Body of pancreas (tissue), 4 donors: ENCODE results near the gene PSMC3. TPM values are rescaled to one million over a fixed set of nuclear protein-coding genes. Genes with fewer than 3 reads are reported as not detected.

Source experiments
- ATAC-seq: fragments of 150-250 bp; one replicate; pipeline ENCODE4 v1.9.1; 2016
- DNase-seq, 4 donors: peaks; one replicate each; pipeline ENCODE4 v3.0.0-alpha.2; 2019
- H3K27ac ChIP-seq, 4 donors: fragments of 200-600 bp; sonication (generic); 1 replicate in 3 of 4; 2 replicates in 1 of 4; pipeline versions ENCODE4 v1.5.1 to v1.6.1; 2016 to 2019; ENCODE audit warnings: mild to moderate bottlenecking in 1 of 4, mixed read lengths in 1 of 4, moderate library complexity in 1 of 4
- H3K27me3 ChIP-seq, 2 donors: fragments of 200-600 bp; sonication (generic); one replicate each; pipeline ENCODE4 v1.6.0; 2016; ENCODE audit warnings: mild to moderate bottlenecking in 1 of 2
- H3K36me3 ChIP-seq, 2 donors: fragments of 200-600 bp; sonication (generic); replicated peaks in 1 of 2; 2 replicates each; pipeline ENCODE4 v1.5.1; 2016; ENCODE audit warnings: low read depth in 2 of 2; ENCODE audit not compliant: insufficient read depth in 1 of 2
- H3K4me1 ChIP-seq: fragments of 200-600 bp; sonication (generic); one replicate; pipeline ENCODE4 v1.6.0; 2016
- H3K4me3 ChIP-seq, 2 donors: fragments of 200-600 bp; sonication (generic); 1 replicate in 1 of 2; 2 replicates in 1 of 2; pipeline ENCODE4 v1.5.1; 2016 to 2019
- H3K9me3 ChIP-seq, 3 donors: fragments of 200-600 bp; sonication (generic); 1 replicate in 2 of 3; 2 replicates in 1 of 3; pipeline ENCODE4 v1.5.1; 2016
- POLR2A ChIP-seq, 3 donors: fragments of 450-650 bp; IDR thresholded peaks; one replicate each; pipeline ENCODE4 v1.6.1; 2016; ENCODE audit warnings: antibody characterized with exemption in 3 of 3, mild to moderate bottlenecking in 2 of 3
- WGBS, 2 donors: methylation state at CpG; one replicate each; pipeline ENCODE4 v1.1.5; 2017; 5-methylcytosine and 5-hydroxymethylcytosine counted together
- intact Hi-C: fragments of 100-400 bp; cut with DNase I; formaldehyde crosslinking; loops from one replicate; pipeline ENCODE4 v1.15.1; 2023
- total RNA-seq, 2 donors: library from RNA; depleted of rRNA; stranded (reverse); fragments of >200 nt; gene quantifications; one replicate each; pipeline ENCODE4 v1.1.0, GENCODE V29; 2016
- TF ChIP-seq, protein P1 (sequence below), 7 experiments: fragments of 450-650 bp in 4 of 7; fragments of 200-600 bp in 3 of 7; sonication (generic) in 3 of 7; IDR thresholded peaks; one replicate each; pipeline ENCODE4 v1.5.1; 2016 to 2019; ENCODE audit warnings: antibody characterized with exemption in 7 of 7

Gene PSMC3
- total RNA-seq, 2 donors from 2014 or later = 43.8 to 62.8 TPM

DNA sequence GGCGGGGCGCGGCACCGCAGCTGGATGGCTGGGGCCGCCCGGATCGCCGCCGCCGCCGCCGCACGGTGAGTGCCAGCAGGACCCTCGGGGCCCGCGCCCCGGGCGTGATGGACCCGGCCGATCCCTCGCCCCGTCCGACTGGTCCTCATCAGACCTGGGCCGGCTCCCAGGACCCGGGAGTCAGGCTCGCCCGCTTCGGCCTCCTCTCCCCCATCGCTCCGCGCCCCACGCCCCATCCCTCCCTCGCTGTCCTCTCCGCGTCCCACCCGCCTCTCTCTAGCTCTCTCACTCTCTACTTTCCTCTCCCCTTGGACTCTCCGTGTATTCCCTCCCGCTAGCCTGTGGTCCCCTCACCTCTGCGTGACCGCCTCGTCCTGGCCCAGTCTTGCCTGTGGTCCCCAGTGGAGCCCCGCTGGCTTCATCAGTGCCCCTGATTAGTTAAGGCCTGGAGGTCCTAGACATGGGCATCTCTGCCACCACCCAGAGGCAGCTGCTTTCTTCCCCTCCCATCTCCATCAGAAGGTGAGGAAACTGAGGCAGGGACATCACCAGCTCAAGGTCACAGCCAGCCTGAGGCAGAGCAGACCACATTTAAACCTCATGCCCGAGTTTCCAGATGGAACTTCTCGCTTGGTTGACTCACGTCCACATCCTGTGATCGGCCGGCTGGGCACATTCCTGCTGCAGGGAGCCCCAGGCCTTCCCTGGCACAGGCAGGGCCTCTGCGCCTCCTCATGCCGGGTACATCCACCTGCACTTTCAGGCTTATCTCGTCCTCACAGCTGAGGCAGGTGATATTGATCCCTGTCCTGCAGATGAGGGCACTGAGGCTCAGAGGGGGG lies 17.4 kb downstream of the PSMC3 start:
- 1 to 2% methylated on average over 24 to 48 of the region's 50 CpGs for WGBS, 2 donors
- TF ChIP-seq POLR2A (IDR thresholded peaks at IDR 0.05) = peak in 1 of 3 donors; percentile 43
- TF ChIP-seq, protein P1, sequence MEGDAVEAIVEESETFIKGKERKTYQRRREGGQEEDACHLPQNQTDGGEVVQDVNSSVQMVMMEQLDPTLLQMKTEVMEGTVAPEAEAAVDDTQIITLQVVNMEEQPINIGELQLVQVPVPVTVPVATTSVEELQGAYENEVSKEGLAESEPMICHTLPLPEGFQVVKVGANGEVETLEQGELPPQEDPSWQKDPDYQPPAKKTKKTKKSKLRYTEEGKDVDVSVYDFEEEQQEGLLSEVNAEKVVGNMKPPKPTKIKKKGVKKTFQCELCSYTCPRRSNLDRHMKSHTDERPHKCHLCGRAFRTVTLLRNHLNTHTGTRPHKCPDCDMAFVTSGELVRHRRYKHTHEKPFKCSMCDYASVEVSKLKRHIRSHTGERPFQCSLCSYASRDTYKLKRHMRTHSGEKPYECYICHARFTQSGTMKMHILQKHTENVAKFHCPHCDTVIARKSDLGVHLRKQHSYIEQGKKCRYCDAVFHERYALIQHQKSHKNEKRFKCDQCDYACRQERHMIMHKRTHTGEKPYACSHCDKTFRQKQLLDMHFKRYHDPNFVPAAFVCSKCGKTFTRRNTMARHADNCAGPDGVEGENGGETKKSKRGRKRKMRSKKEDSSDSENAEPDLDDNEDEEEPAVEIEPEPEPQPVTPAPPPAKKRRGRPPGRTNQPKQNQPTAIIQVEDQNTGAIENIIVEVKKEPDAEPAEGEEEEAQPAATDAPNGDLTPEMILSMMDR (IDR thresholded peaks at IDR 0.05) = no peak
- H3K27ac ChIP-seq = peak overlapping the region; percentile 62 to 90 (median 77)
- H3K36me3 ChIP-seq = no peaks in the 10 kb centered on the region
- ATAC-seq (no peak), DNase-seq (peak in 3 of 4 donors; percentile 44 to 64 (median 53))
- peak overlapping the region; percentile 49 to 63 for H3K4me3 ChIP-seq
- peaks cover 28% of the 10 kb centered on the region for H3K4me1 ChIP-seq
- H3K27me3 ChIP-seq = no peaks in the 10 kb centered on the region
- H3K9me3 ChIP-seq = no peaks in the 10 kb centered on the region
- intact Hi-C loops = no loop called here

DNA sequence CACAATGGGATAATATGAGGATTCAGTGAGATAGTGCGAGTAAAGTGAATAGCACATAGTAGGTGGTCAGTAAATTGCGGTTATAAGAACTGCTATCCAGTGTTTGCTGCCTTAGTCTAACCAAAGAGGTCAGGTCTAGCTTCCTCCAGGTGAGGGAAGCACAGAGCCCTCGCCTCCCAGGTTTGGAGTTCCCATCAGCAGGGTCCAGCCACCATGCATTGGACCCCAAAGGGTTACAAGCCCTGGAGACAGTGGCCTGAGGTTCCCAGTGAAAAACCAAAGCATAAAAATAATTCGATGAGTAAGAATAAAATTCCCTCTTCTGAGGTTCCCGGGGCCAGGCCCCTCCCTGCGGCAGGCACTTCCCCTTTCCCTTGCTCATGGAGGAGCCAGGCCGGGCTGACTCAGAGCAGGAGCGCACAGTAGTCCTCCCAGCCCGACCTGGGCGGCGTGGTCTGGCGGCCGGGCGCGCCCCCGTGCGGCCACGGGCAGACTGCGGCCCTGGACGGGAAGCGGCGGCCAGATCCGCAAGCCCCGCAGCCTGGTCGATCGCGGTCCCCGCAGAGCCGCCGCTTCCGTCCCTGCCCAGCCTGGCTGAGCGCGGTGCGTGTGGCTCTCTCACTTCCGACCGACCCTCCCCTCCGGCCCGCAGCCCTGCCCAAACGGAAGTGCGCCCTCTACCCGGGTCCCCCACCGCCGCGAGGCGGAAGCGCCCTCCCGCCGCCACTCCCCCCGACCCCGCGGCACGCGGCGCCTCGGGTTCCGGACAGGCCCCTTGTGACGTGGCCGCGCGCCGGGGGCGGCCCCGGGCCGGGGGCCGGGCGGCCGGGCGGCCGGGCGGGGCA lies 18.3 kb downstream of the PSMC3 start, which contains the start of gene SLC39A13:
SLC39A13 (plus strand) TSS at position 845 of the 845 bp plus-strand sequence. CDS start 1,505 bp downstream, outside the sequence.
- H3K27ac ChIP-seq = peak within 1 kb of the TSS; percentile 87 to 90 (median 88)
- peaks cover 28% of the 10 kb centered on the region for H3K4me1 ChIP-seq
- peak; percentile 90 to 97 (median 93) for TF ChIP-seq POLR2A (IDR thresholded peaks at IDR 0.05)
- TF ChIP-seq, protein P1 (IDR thresholded peaks at IDR 0.05) = peak; percentile 61 to 96 (median 80)
- H3K9me3 ChIP-seq = no peaks in the 10 kb centered on the region
- WGBS, 2 donors = 1 to 6% methylated on average over 6 to 64 of the region's 70 CpGs
- H3K4me3 ChIP-seq = peak within 1 kb of the TSS; percentile 49 to 63
- DNase-seq (peak; percentile 95), ATAC-seq (peak; percentile 94)
- no peaks in the 10 kb centered on the region for H3K36me3 ChIP-seq
- H3K27me3 ChIP-seq = no peaks in the 10 kb centered on the region
- intact Hi-C loops = no loop called here

DNA sequence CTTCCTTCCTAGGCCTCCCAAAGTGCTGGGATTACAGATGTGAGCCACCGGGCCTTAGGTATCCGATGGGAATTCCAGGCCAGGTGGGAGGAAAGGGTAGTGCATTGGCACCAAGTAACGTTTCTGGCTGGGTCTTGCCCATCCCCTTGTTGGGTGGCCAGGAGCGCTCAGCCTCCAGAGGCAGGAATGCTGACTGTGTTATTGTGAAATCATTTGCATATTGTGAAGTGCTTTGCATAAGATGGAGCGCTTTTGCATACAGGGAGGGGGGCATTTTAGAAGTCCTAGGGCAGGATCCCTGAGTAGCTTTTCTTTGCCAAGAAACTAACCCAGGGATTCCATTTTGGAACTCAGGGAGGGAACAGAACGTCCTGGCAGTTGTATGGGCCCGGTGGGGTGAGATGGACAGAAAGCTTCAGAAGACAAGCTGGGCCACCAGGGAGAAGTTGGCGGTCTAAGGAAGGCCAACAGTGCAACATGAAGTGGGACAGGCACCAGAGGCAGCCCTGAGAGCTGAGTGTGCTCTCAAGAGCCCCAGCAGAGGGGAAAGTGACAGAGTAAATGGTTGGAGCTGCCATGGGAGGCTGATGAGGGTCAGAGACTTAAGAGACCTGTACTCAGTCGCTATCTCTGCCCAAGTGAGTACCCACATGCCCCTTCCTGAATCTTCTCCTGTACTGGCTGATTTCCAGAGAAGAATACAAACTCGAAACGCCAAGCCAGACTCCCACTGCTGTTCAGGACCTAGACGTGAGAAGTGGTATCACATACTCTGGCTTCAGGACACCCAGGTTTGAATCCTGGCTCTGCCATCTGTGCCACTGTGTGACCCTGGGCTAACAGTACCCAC lies 19.1 kb downstream of the PSMC3 start:
- no peak for DNase-seq
- peak overlapping the region; percentile 87 to 90 (median 88) for H3K27ac ChIP-seq
- 41 to 45% methylated on average over 12 of the region's 12 CpGs for WGBS, 2 donors
- intact Hi-C loops = no loop called here
- H3K27me3 ChIP-seq = no peaks in the 10 kb centered on the region
- H3K4me3 ChIP-seq = peak overlapping the region; percentile 7 to 39
- peaks cover 28% of the 10 kb centered on the region for H3K4me1 ChIP-seq
- no peak for ATAC-seq
- TF ChIP-seq, protein P1 (IDR thresholded peaks at IDR 0.05) = no peak
- no peak for TF ChIP-seq POLR2A (IDR thresholded peaks at IDR 0.05)
- no peaks in the 10 kb centered on the region for H3K36me3 ChIP-seq
- H3K9me3 ChIP-seq = no peaks in the 10 kb centered on the region

DNA sequence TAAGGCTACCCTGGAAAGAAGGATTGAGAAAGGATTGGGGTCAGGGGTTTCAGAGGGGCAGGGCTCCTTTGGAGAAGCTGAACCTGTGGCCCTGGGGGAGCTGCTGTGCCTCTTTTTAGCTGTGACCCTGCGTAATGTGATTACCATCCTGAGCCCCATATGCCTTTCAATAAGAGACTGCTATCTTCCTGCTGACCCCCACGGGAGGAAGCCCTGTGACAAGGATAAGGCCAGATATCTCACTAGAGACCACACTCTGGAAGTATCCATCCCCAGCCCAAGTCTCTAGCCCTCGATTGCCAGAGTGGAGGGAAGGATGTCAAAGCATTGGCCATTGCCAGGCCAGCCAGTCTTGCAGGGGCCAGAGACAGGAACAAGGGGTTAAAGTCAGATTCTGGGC lies 22.7 kb downstream of the PSMC3 start:
- Histone ChIP-seq H3K27ac (no peak overlapping the region), H3K36me3 (no peaks in the 10 kb centered on the region), H3K4me3 (no peak overlapping the region), H3K27me3 (no peaks in the 10 kb centered on the region), H3K4me1 (peaks cover 28% of the 10 kb centered on the region), H3K9me3 (no peaks in the 10 kb centered on the region)
- intact Hi-C loops = no loop called here
- no peak for DNase-seq
- TF ChIP-seq POLR2A (IDR thresholded peaks at IDR 0.05) = no peak
- TF ChIP-seq, protein P1 (IDR thresholded peaks at IDR 0.05) = no peak
- no peak for ATAC-seq
- WGBS, 2 donors = 78 to 100% methylated on average over 1 to 3 of the region's 3 CpGs
